HG03378 (cell line): ENCODE data around the gene MET.
A peak's percentile ranks its signal among the peaks of the same experiment; 100 is the strongest.
"Not testable (repeated sequence)": the region's sequence is repeated elsewhere in the genome, so short reads cannot be mapped to it uniquely, and the experiment has no call there.

Experiments used
- ATAC-seq: cut with Tn5 transposase; IDR thresholded peaks from one replicate; pipeline ENCODE4 v1.9.1; 2021; ENCODE audit warnings: mild to moderate bottlenecking, moderate library complexity; ENCODE audit not compliant: unreplicated experiment

The MET gene

DNA sequence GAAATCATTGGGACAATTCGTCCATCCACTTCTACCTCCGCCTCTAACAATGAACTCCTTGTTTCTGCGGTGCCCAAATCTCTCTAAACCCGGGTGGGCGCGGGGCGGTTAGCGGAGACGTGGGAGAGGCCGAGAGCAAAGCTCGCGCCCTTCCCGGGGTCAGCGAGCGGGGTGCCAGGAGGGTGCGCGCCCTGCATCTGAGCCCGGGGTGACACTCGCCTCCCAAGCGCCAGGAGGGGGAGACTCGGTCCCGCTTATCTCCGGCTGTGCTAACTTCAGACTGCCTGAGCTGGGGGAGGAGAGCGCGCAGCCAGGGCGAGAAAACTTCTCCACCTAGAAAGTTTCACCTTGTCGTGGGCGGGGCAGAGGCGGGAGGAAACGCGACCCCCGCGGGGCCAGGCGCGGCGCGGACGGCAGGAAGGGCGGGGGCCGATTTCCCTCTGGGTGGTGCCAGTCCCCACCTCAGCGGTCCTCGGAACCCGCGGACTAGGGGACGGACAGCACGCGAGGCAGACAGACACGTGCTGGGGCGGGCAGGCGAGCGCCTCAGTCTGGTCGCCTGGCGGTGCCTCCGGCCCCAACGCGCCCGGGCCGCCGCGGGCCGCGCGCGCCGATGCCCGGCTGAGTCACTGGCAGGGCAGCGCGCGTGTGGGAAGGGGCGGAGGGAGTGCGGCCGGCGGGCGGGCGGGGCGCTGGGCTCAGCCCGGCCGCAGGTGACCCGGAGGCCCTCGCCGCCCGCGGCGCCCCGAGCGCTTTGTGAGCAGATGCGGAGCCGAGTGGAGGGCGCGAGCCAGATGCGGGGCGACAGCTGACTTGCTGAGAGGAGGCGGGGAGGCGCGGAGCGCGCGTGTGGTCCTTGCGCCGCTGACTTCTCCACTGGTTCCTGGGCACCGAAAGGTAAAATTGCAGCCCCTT lies at the start of gene MET:
MET (plus strand) TSS at position 516 of the 915 bp plus-strand sequence. CDS start 26,889 bp downstream, outside the sequence.
- ATAC-seq, result peak; percentile 88

GRCh38 chr7:116626886-116627285 lies 45.1 kb upstream of the MET start:
- no peak for ATAC-seq

DNA sequence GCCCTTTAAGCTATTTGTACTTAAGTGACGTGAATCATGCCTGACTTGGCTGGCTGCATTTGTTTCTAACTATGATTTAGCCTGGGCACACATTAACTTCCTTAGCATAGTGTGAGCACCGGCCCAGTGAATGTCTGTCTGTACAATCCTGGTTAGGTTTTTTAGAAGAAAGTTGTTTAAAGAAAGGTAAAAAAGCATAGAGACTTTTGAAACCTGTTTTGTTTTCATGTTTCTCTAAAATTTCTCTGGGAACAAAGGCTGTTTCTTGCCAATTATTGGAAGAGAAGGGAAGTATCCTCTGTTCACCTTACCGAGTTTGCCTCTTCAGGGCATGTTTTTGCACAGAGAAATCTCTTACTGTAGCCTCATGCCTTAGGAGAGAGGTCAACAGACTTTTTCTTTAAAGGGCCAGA lies 42.9 kb upstream of the MET start:
- ATAC-seq, result no peak

DNA sequence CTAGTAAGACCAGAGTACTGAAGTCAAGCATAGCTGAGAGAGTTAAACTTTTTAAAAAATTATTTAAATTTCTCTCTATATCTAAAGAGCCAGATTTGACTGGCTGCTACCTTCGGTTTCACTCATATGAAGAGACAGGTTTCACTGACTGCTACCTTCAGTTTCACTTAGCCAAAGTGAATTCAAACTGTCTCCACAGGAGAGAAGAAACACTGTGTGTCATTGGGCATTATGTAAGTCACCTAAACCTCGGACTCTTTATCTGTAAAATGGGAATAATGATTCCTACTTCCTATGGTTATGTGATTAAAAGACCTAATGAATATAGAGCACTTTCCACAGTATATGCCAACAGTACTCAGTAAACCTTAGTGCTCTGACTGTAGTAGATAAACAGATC lies 41.6 kb upstream of the MET start:
- ATAC-seq, result peak; percentile 96

DNA sequence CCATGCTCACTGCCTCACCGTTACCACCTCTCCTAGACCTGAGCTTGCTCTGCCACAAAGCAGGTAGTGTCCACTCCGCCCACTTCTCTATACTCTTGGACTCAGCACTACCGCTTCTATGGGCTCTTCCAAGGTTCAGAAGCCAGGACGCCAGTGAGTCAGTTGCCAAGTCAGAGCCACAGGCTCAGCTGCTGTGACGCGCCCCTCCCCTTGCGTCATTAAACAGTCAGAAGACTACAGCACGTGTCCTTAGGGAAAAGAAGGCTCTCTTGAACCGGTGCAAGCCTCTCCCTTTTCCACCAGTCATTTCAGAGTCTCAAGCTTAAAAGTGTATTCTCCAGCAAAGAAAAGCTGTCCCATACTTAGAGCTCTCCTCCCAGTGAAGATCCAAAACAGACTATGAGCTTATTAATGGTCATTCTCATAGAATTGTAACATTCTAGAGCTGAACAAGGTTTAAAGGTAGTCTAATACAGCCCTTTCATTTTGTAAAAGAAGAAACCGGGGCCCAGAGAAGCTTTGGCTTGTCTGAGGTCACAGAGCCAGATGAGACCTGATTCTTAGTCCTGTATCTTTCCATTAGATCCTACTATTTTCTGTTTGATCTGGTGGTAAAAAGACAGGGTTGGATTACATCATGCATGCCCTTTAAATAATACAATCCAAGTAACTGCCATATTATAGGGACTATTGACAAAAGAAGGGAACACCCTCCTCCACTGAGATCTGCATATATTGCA lies 40.9 kb upstream of the MET start:
- ATAC-seq, result peak; percentile 37

DNA sequence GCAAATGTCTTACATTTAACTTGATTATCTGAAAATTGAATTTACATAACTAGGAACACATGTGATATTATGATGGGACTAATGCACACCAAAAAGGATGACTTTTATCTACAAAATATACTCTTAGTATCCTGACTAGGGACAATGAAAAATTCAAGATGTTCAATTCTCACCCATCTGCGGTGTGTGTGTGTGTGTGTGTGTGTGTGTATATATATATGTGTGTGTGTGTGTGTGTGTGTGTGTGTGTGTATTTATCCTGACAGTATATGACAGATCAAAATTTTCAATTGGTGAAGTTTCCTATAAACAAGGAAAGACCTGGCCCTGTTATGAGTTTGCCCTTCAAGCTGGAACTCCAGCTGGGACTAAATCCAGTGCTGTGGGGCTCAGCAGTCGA lies 40.3 kb upstream of the MET start:
- no peak for ATAC-seq

GRCh38 chr7:116632384-116632783 lies 39.6 kb upstream of the MET start:
- no peak for ATAC-seq

DNA sequence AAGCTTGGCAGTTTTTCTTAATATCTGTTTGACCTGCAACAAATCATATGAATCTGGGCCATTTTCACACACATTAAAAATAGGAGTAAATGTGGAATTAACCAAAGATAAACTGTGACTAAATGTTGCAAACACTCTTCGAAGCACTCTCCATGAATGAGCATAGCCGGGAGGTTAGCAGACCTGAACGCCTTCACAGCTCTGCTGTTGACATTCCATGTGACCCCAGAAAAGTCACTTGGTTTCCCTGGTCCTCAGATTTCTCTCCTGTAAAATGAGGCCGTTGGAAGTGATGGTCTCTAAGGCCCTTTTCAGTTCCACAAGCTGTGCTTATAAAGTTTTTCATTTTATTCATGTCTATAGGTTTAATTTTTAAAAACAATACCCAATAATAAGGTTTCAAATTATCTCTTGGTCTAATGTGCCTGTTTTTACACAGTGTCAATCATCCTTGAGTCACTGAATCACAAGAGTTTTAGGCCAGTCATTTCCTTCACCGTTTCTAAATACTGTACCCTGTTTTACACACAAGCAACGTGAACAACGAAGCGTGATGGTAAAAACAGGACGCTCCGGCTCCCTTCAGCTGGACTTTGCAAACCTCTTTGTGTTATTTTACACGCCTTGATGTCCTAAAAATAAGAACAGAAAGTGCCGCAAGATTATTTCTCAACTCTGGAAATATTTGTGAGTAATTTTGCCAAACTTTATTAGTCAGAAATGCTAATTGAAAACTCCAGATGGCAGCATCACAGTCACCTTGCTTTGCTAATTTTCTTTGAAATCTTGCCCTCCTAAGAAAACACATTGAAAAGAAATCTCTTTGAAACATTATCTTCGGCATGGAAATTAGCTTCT lies 38.6 kb upstream of the MET start:
- ATAC-seq, result peak; percentile 45

DNA sequence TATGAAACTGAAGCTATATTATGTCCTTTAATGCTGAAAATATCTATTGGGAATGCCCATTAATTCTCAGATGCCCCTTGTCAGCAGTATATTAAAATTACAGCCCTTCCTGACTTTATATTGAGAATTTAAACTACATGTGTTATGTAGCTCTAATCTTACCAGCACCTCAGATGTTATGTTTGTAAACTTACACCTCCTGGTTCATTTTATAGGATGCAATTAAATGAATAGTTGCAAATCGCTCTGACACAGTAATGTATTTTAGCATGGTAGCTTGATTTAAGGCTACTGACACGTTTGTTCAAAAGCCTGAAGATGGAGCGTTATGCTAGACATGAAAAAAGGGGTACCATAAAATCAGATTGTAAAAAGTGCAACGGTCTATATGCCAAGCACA lies 35.0 kb upstream of the MET start:
- no peak for ATAC-seq

GRCh38 chr7:116638592-116638991 lies 33.4 kb upstream of the MET start:
- not testable (repeated sequence) for ATAC-seq

- no peak for ATAC-seq
Measured at GRCh38 chr7:116641551-116642153, 30.3 kb upstream of the MET start.

- ATAC-seq, result not testable (repeated sequence)
Measured at GRCh38 chr7:116643148-116643547, 28.8 kb upstream of the MET start.

DNA sequence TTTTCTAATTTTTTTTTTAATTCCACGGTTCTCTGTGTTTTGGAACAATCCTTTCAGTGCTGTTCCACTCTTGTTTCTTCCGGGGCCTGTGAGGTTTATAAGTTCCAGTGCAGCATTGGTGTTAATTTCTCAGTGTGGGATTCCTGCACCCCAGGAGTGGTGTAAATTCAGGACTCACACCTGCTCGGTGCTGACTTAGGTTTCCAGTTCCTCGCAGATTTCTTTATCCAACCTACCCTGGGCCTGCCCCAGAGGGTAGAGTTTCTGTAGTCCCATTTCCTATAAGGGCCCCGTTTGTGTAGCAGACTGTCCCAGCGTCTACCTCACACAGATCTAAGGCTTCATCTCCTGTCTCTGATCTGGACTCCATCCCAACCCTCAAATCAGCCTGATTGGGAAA lies 27.4 kb upstream of the MET start:
- no peak for ATAC-seq

DNA sequence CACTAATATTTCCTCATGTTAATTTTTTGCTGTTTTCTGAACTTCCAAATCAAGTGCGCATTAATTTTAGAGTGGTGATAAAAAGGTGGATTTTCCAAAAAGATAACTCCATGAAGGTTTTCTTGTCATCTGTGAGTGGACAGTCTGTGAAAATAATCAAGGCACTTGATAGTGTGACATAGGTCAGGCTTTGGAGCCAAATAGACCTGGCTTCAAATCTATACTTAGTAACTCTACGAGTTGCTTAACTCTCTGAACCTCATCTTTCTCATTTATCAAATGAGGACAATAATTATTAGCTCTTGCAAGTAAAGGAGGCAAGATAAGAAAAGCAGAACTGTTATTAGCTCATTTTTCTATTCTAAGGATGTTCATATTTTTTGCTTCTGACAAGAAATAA lies 24.7 kb upstream of the MET start:
- no peak for ATAC-seq

GRCh38 chr7:116647861-116648260 lies 24.1 kb upstream of the MET start:
- ATAC-seq, result no peak

DNA sequence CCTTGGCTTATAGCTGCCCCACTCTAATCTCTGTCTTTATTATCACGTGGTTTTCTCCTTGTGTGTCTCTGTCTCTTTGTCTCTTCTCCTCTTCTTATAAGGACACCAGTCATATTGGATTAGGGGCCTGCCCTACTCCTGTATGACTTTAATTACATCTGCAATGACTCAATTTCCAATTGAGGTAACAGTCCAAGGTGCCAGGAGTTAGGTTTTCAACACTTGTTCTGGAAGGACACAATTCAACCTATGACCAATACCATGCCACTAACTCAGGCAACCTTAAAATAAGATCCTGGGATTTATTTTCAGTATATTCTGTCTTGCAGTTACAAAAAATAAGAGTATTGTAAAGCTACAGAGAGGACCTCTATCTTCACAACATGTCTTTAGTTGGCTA lies 21.6 kb upstream of the MET start:
- no peak for ATAC-seq

DNA sequence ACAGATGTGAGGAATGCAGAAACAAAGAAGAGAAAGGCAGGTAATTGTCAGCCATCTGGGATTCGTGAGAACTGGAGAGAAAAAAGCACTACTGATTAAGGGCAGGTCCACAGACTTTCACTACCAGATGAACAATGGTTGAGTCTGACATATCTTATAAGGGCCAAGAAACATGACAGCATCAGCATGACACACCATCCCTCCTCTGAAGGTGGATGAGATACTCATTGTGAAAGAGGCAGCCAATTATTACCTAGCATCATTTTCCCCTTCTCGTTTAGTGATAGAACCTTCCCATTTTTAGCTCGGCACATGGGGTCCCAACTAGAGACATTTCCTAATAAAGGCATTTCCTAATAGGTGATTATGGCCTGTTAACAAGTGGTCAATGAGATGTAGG lies 19.2 kb upstream of the MET start:
- no peak for ATAC-seq

- peak; percentile 49 for ATAC-seq
Measured at GRCh38 chr7:116653204-116653603, 18.8 kb upstream of the MET start.

GRCh38 chr7:116653646-116654045 lies 18.4 kb upstream of the MET start:
- no peak for ATAC-seq

- not testable (repeated sequence) for ATAC-seq
Measured at GRCh38 chr7:116659248-116659647, 12.7 kb upstream of the MET start.

- ATAC-seq, result no peak
Measured at GRCh38 chr7:116661865-116662264, 10.1 kb upstream of the MET start.
